HEK293T (cell line): ENCODE data around the gene TSNAXIP1.

Experiments
- CTCF ChIA-PET: fragments of 350-600 bp; formaldehyde crosslinking; extraction: SDS; loops from one replicate; lab custom pipeline; 2021; ENCODE audit warnings: antibody characterized with exemption, inconsistent platforms; lab: Yijun Ruan, JAX
- POLR2A ChIA-PET: fragments of 350-600 bp; formaldehyde crosslinking; extraction: SDS; loops from one replicate; lab custom pipeline; 2020; ENCODE audit warnings: antibody characterized with exemption, inconsistent platforms; lab: Yijun Ruan, JAX
- DNase-seq: peaks from one replicate; pipeline ENCODE4 v3.0.0; 2012; ENCODE audit warnings: mixed read lengths; ENCODE audit errors: extremely low spot score
- ARNT ChIP-seq: fragments of 450-650 bp; IDR thresholded peaks from 2 replicates; pipeline ENCODE4 v1.6.1; 2017; ENCODE audit warnings: mild to moderate bottlenecking
- BHLHE40 ChIP-seq: fragments of 450-650 bp; IDR thresholded peaks from 2 replicates; pipeline ENCODE4 v1.6.1; 2016; ENCODE audit warnings: mild to moderate bottlenecking, moderate library complexity, borderline replicate concordance
- CTBP1 ChIP-seq: fragments of 450-650 bp; IDR thresholded peaks from 2 replicates; pipeline ENCODE4 v1.6.1; 2016; ENCODE audit warnings: borderline replicate concordance
- ELF4 ChIP-seq: fragments of 450-650 bp; IDR thresholded peaks from 2 replicates; pipeline ENCODE4 v1.6.1; 2017; ENCODE audit warnings: antibody characterized with exemption
- FOXA1 ChIP-seq: fragments of 450-650 bp; IDR thresholded peaks from 2 replicates; pipeline ENCODE4 v1.6.1; 2016; ENCODE audit warnings: mild to moderate bottlenecking
- FOXK2 ChIP-seq: fragments of 450-650 bp; IDR thresholded peaks from 2 replicates; pipeline ENCODE4 v1.6.1; 2016; ENCODE audit warnings: mild to moderate bottlenecking
- FOXM1 ChIP-seq: fragments of 450-650 bp; IDR thresholded peaks from 2 replicates; pipeline ENCODE4 v1.6.1; 2017; ENCODE audit warnings: mild to moderate bottlenecking, borderline replicate concordance
- HDGF ChIP-seq: fragments of 450-650 bp; IDR thresholded peaks from 2 replicates; pipeline ENCODE4 v1.6.1; 2017; ENCODE audit warnings: antibody characterized with exemption, borderline replicate concordance
- L3MBTL2 ChIP-seq: fragments of 450-650 bp; conservative IDR thresholded peaks from 2 replicates; pipeline ENCODE4 v1.6.1; 2016; ENCODE audit warnings: mild to moderate bottlenecking
- LEF1 ChIP-seq: fragments of 450-650 bp; IDR thresholded peaks from 2 replicates; pipeline ENCODE4 v1.6.1; 2017; ENCODE audit warnings: mild to moderate bottlenecking, borderline replicate concordance
- NFRKB ChIP-seq: fragments of 450-650 bp; IDR thresholded peaks from 2 replicates; pipeline ENCODE4 v1.6.1; 2016; ENCODE audit warnings: mild to moderate bottlenecking, moderate library complexity
- PKNOX1 ChIP-seq: fragments of 450-650 bp; IDR thresholded peaks from 2 replicates; pipeline ENCODE4 v1.6.1; 2016
- SP1 ChIP-seq: fragments of 450-650 bp; IDR thresholded peaks from 2 replicates; pipeline ENCODE4 v1.6.1; 2017
- SUZ12 ChIP-seq: fragments of 450-650 bp; IDR thresholded peaks from 2 replicates; pipeline ENCODE4 v1.6.1; 2016; ENCODE audit warnings: mild to moderate bottlenecking
- TARDBP ChIP-seq: fragments of 450-650 bp; IDR thresholded peaks from 2 replicates; pipeline ENCODE4 v1.6.1; 2016
- ZNF384 ChIP-seq: fragments of 450-650 bp; IDR thresholded peaks from 2 replicates; pipeline ENCODE4 v1.6.1; 2016

Gene TSNAXIP1

DNA sequence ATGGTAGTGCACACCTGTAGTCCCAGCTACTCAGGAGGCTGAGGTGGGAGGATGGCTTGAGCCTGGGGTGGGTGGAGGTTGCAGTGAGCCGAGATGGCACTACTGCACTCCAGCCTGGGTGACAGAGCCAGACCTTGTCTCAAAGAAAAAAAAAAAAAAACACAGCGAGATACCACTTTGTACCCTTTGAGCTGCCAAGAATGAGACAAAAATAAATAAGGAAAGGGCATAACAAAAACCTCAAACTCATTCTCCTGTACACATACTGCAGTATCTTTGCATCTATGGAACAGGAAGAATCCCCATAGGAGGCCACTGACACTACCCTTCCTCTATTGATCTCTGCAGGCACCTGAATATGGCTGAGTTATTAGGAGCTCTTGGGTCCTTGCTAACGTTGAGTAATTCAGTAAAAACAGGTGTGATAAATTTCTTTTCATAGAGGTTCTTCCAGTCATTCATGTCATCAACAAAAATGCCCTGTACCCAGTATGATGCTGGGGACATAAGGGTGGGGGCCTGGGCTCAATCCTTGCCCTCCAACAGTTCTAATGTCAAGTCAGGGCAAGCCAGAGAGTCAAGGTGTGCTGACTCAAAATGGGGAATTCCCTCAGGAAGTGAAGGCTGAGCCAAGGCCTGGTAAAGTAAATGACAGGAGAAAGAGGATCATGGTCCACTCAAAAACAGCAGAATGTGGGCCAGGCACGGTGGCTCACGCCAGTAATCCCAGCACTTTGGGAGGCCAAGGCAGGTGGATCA is 27.3 kb upstream of the TSNAXIP1 start:
- CTCF ChIA-PET = interaction anchor here (0.6 kb wide), 1 partner anchor 17 kb away, joined by 3 read pairs; no protein-coding TSS in a partner anchor

DNA sequence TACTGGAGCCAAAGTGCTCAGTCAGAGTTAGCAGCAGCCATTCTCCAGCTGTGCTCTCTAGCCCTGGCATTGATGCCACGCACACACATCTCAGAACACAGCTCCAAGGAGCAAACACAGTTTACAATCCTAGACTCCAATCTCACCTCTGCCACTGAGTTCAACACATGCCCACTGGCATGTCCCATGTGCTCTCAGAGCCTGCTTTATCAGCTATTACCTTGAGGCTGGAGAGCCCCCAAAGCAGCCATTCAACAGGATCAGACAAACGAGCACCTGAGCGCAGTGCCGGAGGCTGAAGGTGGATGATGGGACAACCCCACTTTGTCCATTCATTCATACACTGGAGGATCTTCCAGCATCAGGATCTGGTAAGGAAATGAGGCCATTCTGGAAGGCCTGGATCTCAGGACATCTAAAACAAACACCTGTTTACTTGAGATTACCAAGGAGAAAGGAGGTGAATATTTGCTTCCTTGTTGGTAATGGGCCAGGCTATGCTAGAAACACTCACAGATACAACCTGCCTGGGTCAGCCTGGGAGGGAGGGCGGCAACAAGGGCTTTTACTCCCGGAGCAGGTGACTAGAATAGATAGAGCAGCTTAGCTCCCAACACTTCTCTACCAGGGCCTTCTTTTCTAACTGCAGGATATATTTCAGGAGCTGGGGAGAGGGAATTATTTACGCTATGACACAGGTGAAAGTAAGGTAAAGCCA is 25.7 kb upstream of the TSNAXIP1 start:
- DNase-seq = no peak
- ChIA-PET POLR2A (interaction anchor here (0.9 kb wide), 1 partner anchor 25 kb away, joined by 3 read pairs; the partner anchor contains the start of genes RANBP10 and TSNAXIP1), CTCF (interaction anchor here (0.9 to 1.2 kb wide), 3 partner anchors 34 to 36 kb away, joined by 3 to 5 read pairs (median 4); no protein-coding TSS in a partner anchor)
- TF ChIP-seq TARDBP (no peak), LEF1 (no peak), FOXA1 (no peak), SUZ12 (no peak), SP1 (no peak), FOXK2 (no peak), ARNT (no peak), NFRKB (no peak), ZNF384 (no peak), BHLHE40 (no peak), PKNOX1 (no peak)

More for the DNA sequence above, 27.3 kb upstream of the TSNAXIP1 start:
- POLR2A ChIA-PET = no interaction called here
- TF ChIP-seq TARDBP (no peak), LEF1 (no peak), FOXM1 (no peak), BHLHE40 (no peak), NFRKB (no peak), L3MBTL2 (no peak), PKNOX1 (no peak), CTBP1 (no peak), SUZ12 (no peak), FOXA1 (no peak), ELF4 (no peak), FOXK2 (no peak), HDGF (no peak)
- no peak for DNase-seq

DNA sequence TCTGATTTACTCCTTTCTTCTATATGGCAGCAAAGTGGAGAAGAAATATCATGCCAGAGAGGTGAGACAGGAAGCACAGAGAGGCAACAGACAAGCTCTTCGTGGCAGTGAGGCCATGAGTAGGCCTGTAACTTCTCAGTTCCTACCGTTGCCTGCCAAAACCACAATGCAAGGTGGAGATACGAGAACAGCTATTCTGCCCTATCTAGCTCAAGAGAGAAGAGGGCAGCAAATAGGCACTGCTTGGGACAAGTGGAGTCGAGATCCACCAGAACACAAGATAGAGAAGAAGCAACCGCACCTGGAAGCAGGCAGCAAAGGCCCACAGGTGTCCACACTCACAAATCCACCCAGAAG is 25.1 kb upstream of the TSNAXIP1 start:
- ChIA-PET CTCF (interaction anchor here (0.9 kb wide), 2 partner anchors 34 to 35 kb away, joined by 3 to 4 read pairs; no protein-coding TSS in a partner anchor), POLR2A (interaction anchor here (0.9 to 2.3 kb wide), 2 partner anchors 25 to 62 kb away, joined by 3 to 12 read pairs; partner anchors contain the start of genes GFOD2, RANBP10 and TSNAXIP1)

DNA sequence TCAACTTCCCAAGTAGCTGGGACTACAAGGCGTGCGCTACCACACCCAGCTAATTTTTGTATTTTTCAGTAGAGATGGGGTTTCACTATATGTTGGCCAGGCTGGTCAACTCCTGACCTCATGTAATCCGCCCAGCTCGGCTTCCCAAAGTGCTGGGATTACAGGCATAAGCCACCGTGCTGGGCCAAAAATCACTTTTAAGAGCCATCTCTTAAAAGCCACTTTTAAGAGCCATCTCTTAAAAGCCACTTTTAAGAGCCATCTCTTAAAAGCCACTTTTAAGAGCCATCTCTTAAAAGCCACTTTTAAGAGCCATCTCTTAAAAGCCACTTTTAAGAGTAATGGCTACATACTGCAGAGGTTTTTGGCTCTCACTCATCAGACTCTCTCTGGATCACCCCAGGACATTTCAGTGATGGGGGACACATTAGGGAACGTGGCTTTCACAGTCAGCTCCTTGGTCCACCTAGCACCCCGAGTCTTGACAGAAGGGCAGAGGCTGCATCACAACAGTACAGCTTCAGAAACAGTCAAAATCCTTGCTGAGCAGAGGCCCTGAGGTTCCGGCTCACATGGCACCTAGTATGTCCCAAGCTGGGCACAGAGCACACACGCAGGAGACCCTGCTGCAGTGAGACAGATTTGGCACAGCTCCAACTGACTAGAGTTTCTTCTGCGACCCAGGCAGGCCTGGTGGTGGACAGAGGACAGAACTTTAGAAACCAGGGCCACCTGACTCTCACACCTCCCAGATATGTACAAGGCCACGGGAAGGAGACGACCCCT is 23.9 kb upstream of the TSNAXIP1 start:
- ChIA-PET POLR2A (interaction anchor here (1.1 to 2.3 kb wide), 2 partner anchors 63 to 106 kb away, joined by 3 to 12 read pairs; partner anchors contain the start of gene GFOD2), CTCF (interaction anchor here (0.7 to 1.4 kb wide), 3 partner anchors 34 to 262 kb away, joined by 3 to 8 read pairs (median 6); no protein-coding TSS in a partner anchor)
- TF ChIP-seq HDGF (no peak), PKNOX1 (peak; percentile 61), L3MBTL2 (no peak), TARDBP (peak; percentile 84), SUZ12 (no peak), FOXM1 (no peak), BHLHE40 (no peak), ZNF384 (no peak; the same call in 1 of the 2 replicates), LEF1 (no peak; the same call in 1 of the 2 replicates), FOXA1 (no peak), CTBP1 (peak; percentile 73; the same call in 1 of the 2 replicates), SP1 (no peak), FOXK2 (no peak), NFRKB (no peak), ARNT (no peak), ELF4 (no peak)
- DNase-seq = peak; percentile 48

More for the DNA sequence above, 25.1 kb upstream of the TSNAXIP1 start:
- no peak for DNase-seq
- no peak for TF ChIP-seq SUZ12
- TF ChIP-seq FOXK2 = no peak

DNA sequence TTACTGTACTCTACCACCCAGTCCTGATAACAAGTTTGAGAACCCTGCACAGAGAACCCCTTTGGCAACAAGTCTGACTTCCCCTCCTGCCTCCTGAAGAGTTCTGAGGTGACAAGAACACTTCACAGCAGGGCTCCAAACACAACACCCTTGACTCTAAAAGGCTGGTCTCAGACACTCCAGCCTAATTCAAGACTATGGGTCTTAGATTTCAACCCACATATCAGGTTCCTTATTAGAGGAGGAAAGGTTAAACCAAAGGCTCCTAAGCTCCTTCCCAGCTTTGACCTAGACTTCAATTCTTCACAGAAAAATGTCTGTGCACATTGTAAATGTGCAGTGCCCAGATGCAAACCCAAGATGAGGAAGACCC is 23.4 kb upstream of the TSNAXIP1 start:
- POLR2A ChIA-PET = interaction anchor here (2.3 kb wide), 1 partner anchor 64 kb away, joined by 12 read pairs; the partner anchor contains the start of gene GFOD2
- TF ChIP-seq SUZ12 (no peak), SP1 (no peak), ZNF384 (no peak), CTBP1 (no peak), FOXA1 (no peak), HDGF (no peak), PKNOX1 (no peak), LEF1 (no peak), FOXK2 (no peak), NFRKB (no peak), FOXM1 (no peak), ARNT (no peak), ELF4 (no peak), TARDBP (no peak), BHLHE40 (no peak), L3MBTL2 (no peak)
- CTCF ChIA-PET = interaction anchor here (1.0 to 1.4 kb wide), 2 partner anchors 33 to 111 kb away, joined by 6 to 8 read pairs; no protein-coding TSS in a partner anchor
- peak; percentile 28 for DNase-seq
